OCI-M1 (cell line): ENCODE measurements around the gene FKBP7.
"Not testable (repeated sequence)": the region's sequence is repeated elsewhere in the genome, so short reads cannot be mapped to it uniquely, and the experiment has no call there.

ENCODE experiments used
- DNase-seq: peaks from one replicate; lab custom pipeline; 2025; lab: John Stamatoyannopoulos, UW

Gene FKBP7

DNA sequence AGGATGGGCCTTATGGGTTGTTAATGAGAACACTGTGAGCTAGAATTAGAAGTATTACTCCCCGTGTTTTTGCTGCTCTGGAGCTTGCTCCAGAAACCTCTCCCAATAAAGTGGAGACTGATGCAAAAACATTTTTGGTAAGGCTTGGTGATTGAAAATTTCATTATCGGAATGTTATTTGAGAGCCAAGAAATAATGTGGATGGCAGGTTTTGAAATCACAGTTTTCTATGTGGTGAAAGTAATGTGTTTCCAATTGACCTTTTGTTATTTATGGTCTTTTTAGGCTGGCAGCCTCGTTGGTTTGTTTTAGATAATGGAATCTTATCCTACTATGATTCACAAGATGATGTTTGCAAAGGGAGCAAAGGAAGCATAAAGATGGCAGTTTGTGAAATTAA is 7.0 kb upstream of the FKBP7 start:
- DNase-seq: no peak

DNA sequence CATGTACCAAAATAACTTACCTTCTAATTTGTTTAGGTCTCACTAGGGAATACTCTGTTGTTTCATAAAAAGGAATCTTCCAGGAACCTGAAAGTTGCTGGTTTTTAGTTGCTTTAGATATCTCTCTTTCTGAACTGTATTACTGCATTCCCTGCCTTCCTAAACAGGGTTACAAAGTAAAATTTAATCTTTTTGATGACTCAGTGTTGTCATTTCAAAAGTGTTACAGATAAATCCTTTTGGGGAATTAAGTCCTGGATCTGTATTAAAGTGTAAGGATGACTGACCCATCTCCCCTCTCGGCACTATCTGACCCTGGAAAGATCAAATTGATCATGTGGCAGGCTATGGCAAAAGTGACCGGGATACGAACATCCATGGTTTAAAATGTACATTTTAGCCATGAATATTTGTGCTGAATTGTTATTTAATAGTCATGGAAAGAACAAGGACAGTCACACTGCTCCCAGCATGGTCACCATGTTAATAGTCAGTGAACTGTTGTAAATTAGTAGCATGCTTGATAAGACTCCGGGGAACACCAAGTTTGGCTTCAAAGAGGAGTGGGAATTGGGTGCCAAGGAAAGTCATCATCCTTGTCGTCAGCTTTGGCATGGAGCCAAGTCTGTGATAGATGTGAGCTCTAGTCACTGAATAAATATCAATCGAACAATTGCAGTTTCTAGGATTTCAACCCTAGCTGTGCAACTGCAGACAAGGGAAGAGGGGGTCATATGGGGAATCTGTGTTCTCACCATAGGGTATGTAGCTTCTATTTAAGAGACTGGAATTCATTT is 6.0 kb upstream of the FKBP7 start:
- DNase-seq: no peak

DNA sequence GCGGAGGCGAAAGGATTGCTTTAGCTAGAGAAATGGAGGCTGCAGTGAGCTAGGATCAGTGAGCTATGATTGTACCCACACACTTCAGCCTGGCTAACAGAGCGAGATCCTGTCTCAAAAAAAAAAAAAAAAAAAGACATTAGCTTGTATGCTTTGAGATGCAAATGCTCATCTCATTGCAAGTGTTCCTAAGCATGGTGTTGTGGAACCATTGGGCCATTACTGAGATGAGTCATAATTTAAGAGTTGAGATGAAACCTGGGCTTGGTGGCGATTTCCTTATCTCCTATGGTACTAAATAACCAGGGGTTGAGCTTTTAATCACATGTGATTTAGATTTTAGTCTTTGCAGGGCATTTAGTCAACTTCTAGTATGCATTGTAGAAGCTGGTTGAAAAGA is 4.0 kb upstream of the FKBP7 start:
- DNase-seq: peak; percentile 23

DNA sequence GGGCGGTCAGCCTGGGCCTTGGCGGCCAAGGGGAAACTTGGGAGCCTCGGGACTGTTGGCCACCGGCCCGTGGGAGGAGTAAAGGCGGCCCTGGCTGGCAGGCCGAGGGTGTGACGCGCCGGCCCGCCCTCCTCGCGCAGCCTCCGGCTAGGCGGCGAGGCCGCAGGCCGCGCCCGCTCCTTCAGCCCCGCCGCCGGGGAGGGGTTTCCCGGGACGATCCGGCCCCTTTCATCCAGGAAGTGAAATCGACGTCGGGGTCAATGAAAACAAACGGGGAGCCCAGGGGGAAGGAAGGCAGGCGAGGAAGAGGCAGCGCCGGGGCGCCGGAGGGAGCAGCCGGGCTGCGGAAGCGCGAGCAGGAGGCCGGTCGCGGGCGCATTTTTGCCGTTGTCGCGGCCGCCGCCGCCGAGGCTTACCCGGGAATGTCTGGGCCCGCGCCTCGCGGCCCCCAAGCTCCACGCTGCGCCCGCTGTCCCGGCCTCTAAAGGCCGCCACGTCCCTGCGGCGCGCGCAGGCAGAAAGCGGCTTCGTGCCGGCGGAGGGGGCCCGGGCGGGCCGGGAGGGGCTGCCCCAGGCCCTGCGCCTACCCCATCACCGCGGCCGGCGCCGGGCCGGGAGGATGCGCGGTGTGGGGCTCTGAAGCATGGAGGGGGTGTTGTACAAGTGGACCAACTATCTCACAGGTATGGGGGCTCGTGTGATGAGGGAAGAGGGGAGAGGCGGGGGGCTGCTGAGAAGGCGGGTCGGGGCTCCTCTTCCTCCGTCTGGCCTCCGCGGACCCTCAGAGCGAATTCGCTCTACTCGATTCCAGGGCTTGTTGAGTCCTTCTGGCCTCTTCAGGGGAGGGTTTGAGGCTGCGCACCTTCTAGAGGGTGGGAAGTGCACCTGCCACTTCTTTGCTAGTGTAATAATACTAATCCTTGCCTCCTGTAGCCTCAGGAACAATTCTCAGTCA is 2.1 kb upstream of the FKBP7 start, which contains the start of gene PLEKHA3:
TSS of gene PLEKHA3 (plus strand) at position 231 of the 955 bp plus-strand sequence. CDS start at position 644, 413 bp downstream.
- DNase-seq: peak; percentile 95

DNA sequence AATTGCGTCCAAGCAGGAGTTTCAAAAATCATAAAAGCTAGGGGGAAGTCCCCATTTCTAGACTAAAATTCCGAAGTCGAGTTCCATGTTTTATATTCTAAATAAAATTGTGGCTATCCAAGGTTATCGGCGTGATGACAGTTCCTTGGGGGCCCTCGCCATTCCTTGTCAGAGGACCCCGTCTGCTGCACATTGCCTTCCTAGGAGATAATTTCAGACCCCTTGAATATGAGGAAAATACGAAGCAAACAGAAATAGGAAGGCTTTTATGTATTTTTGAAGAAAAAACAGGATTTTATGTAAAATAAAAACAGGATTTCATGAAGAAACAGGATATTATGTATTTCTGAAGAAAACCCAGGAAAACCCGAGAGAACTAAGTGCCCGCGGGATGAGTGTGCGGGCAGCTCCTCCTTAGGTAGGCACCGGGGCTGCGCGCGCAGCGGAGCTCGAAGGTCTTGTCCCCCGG is 1.4 kb upstream of the FKBP7 start:
- no peak for DNase-seq

DNA sequence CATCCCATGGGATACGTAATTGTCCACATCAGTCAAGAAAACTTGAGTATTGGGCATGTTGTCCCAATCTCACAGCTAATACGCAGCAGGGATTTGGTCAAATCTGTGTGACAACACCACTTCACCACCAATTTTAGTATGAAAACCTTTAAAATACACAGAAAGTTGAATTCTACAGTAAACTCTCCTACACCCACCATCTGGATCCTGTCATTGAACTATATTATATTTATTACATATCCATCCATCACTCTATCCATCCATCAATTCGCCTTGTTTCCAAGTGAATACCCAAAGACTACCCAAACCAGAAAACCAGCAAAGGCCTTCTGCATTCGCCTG is 846 bp upstream of the FKBP7 start:
- no peak for DNase-seq

DNA sequence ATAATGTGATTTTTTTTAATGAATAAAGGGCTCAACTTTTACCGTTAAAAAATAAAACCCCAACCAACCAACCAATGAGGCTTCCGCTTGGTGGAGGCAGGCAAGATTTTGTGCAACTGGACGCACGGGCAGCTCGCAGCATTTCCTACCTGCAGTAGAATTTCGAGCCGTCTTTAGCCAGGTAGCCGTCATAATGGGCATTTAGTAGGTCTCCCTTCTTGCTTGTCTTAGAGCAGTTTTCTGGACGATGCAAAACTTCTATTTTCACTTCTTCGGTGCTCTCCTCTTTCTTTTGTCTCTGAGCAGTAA is 316 bp downstream of the FKBP7 start:
- no peak for DNase-seq

DNA sequence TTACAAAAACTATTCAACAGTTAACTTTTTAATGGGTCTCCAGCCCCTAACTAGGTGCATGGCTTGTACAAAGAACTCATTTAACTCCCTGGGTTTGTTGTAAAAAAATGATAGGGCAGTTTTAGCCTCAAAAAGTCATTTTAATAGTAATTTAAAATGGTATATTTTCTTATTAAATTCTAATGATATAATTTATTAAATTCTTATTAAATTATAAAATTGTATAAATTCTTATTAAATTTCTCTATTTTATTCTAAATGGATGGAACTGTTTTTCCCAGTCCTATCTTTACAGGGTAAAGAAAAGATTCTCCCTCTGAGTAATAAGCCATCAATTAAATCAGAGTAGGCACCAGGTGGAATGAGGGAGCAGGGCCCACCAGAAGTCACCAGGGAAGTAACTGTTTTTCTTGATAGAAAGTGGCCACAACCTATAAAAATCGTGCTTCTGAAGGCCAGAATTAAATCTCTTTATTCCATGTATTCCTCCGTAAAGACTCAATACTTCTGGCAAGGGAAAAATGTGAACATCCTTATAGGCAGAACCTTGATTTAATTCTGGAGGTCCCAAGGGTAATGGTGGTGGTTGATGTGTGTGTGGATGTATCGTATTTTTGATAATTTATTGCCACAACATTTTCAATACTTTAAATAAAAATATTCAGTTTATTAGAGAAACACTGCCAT is 814 bp downstream of the FKBP7 start:
- DNase-seq: no peak

DNA sequence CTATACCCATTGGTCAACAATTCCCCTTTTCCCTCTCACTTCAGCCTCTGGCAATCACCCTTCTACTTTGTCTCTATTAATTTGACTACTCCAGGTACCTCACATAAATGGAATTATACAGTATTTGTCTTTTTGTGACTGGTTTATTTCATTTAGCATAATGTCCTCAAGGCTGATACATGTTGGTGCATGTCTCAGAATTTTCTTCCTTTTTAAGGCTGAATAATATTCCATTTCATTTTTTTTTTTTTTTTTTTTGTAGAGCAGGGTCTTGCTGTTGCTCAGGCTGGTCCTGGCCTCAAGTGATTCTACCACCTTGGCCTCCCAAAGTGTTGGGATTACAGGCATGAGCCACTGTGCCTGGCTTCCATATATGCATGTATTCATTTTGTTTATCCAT is 1.9 kb downstream of the FKBP7 start:
- DNase-seq: no peak

DNA sequence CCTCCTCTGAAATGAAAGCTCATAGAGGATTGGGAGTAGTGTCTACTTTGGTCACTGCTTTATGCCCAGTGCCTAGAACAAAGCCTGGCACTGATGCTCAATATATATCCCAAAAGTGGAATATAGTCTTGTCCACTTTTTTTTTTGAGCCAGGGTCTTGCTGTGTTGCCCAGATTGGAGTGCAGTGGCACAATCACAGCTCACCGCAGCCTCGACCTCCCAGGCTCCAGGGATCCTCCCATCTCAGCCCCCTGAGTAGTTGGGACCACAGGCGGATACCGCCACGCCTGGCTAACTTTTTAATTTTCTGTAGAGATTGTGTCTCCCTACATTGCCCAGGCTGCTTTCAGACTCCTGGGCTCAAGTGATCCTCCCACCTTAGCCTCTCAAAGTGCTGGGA is 3.8 kb downstream of the FKBP7 start:
- no peak for DNase-seq

DNA sequence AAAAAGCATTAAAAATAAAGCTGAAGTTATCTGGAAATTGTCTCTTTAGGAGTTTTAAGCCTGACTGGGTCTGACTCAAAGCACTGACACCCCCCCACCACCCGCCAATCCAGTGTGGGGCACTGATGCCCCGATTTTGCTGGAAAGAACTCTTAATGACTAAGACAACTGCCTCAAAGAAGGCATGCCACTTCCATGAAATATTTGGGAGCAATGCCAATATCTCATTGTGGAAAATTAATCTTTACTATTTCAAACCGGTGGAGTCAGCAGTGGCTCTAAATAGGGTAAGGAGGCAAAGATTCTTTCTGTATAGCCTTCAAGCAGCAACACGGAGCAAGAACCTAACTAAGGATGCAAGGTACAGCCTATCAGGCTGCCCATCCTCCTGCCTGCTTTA is 4.5 kb downstream of the FKBP7 start:
- no peak for DNase-seq

DNA sequence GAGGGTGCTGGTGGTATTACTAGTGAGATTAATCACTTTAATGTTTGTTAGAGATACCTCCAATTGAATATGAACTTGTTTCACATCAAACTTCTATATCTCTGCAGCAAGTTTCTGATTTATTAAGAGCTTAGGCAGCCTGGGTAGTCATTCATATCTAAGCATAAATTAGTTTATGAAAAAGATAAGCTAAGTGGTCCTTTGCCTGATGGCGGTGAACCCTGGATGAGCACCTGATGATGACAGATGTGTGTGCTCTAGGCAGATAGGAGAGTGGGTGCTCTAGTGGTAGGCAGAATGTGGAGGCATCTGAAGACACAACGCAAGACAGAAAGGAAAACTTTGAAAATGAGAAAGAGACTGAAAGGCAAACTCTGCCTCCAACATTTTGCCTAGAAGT is 5.0 kb downstream of the FKBP7 start:
- DNase-seq: no peak

DNA sequence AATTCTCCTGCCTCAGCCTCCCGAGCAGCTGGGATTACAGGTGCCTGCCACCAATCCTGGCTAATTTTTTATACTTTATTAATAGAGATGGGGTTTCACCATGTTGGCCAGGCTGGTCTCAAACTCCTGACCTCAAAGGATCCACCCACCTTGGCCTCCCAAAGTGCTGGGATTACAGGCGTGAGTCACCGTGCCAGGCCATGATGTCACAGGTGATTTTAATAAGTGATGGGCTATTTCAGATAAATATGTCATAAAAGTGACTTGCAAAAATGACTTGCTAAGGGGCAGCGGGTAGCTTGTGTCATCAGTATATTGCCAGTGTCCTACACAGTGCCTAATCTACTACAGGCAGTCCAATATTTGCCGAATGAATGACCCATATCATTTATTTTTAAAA is 7.1 kb downstream of the FKBP7 start:
- DNase-seq: not testable (repeated sequence)

DNA sequence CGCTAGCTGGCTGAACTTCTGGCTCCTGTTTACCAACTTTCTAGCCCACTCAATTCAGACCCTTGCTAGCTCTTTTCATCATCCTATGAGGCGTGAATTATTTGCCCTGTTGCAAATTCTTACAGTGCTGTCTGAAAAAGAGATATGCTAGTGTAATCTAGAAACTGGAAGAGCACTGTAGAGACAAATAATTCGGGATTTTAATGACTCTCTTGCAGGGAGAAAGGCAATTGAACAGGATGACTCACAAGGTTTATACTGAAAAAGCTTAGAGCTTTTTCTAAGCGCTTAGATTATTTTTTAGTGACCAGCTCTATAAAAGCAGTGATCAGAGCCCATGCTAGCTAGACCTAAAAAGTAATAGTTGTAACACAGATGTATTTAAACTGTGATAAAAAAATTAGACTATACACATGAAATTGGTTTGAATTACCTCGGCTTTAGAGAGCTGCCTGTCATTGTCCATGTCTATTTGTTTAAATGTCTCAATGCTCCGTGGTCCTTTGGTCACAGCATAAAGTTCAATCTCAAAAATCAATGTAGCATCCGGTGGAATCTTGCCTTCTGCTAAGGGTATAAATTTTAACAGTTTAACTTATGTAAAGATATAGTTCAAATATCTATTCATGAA is 9.1 kb downstream of the FKBP7 start:
- DNase-seq: no peak

DNA sequence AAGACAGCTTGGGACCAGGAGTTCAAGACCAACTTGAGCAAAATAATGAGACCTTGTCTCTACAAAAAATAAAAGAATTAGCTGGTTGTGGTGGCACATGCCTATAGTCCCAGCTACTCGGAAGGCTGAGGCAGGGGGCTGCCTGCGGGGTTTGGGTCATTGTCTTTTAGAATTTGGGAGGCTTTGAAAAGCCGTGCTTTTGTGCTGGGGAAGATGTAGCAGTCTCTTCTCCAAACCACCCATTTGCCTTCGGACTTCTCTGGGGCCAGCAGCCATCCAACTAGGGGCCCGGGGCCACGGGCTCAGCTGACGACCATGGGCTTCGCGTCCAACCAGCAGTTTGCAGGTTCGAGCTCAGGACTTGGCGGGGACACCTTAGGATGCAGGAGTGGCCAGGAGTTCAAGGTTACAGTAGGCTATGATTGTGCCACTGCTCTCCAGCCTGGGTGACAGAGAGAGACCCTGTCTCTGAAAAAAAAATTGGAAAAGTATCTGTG is 21.0 kb downstream of the FKBP7 start:
- DNase-seq: no peak

DNA sequence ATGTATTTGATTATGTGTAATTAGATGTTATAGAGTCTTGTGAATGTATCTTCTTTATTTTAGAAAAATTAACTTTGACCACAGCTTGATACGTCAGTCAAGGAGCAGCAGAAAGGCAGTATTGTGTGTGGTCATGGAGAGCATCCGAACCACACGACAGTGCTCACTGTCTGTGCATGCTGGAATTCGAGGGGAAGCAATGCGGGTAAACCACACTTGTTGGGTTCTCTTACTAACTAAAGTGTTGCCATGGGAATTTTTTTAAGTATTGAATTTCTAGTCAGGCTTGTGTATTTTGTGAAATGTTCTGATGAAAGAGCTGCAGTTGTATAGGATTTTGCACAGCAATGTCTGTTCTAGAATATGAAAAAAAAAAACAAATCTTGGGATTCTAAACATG is 22.5 kb downstream of the FKBP7 start:
- DNase-seq: no peak

DNA sequence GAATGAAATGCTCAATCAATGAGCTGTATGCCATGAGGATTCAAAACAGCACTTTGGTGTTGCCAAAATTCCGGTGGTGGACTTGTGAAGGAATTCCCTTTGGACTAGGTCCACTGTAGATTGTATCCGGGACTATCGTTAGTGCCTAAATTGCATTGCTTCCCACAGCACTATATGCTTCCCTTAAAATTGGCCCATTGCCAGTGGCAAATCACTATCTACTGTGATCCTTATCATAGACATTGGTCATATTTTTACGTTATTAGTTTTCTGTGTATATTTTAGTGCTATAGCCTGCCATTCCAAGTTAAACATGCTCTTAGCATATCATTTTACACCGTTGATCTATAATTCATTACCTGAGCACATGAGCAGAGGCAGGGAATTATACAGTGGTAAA is 25.5 kb downstream of the FKBP7 start:
- no peak for DNase-seq

DNA sequence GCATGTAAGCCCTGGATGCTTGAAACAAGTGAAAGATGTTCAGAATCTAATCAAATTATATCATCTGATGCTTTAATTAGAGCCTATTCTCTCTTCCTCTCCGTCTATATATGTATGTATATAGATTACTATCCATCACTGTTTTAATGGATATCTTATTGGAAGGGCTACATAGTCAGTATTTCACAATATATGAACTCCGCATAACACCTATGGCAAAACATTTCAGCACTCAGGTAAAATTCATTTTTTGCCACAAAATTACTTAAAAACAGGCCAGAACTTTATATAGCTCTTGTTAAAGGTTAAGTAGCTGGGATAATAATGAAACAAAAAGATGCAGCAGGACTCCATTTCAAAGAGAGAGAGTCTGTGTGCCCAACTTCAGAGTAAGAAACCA is 26.1 kb downstream of the FKBP7 start:
- no peak for DNase-seq

DNA sequence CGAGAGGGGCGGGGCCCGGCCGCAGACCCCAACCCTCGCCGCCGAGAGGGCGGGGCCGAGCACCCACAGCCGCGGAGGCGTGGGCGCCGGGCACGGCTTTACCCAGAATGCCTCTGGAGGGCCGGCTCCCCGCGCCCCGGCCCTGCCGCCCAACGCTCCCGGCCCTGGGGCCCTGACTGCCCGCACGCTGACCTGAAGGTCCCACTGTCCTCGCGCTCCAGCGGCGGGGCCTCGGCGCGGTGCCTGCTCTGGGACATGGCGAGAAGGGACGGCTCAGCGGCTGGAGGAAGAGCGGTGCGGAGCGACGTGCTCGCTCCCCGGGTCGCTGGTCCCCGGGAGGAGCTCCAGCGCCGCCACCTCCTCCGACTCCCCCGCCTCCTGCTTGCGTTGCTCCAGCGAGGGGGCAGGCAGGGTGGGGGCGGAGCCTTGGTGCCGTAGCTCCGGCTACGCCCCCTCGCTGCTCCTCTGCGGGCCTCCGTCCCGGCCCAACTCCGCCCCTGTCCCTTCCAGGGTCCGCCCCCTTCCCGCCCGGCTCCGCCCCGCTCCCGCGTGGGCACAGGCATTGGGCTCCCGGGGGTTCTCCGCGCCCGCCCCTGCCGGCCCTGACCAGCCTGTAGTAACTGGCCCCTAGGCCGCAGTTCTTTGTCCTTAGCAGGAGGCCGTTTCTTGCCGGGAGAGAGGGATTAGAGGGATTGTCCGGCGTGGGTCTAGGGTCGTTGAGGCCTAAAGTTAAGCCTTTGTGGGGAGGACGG is 27.4 kb downstream of the FKBP7 start, which contains the start of the genes PJVK and PRKRA:
TSS of gene PJVK (plus strand) at position 605 of the 752 bp plus-strand sequence. CDS start 2,032 bp downstream, outside the sequence.
TSS of gene PRKRA (minus strand) at position 402 of the 752 bp plus-strand sequence. CDS start at position 257, 145 bp downstream.
- DNase-seq: peak; percentile 97

DNA sequence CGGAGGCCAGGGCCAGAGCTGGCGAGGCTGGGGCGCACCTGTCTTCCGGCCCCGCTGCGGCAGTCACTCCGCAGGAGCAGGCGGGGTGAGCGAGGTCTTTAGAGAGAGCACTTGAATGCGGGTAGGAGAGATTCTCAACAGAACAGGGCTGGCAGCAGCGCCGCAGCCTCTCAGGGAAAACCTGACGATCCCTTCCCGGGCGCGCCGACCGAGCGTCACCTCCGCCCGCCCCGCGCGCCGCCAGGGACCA is 28.0 kb downstream of the FKBP7 start:
- no peak for DNase-seq
